Gastrocnemius medialis (tissue), 4 donors: ENCODE data around the gene SMYD5.

ENCODE experiments used
- CTCF ChIP-seq, 5 experiments: fragments of 450-650 bp in 3 of 5; fragments of 200-600 bp in 2 of 5; sonication (generic) in 2 of 5; IDR thresholded peaks in 4 of 5; conservative IDR thresholded peaks in 1 of 5; 1 replicate in 4 of 5; 2 replicates in 1 of 5; pipeline ENCODE4 v1.5.1; 2016 to 2019; ENCODE audit warnings: antibody characterized with exemption in 5 of 5, mild to moderate bottlenecking in 3 of 5, moderate library complexity in 3 of 5
- POLR2A ChIP-seq, 2 donors: fragments of 450-650 bp; IDR thresholded peaks; one replicate each; pipeline ENCODE4 v1.6.1; 2017; ENCODE audit warnings: antibody characterized with exemption in 2 of 2, mild to moderate bottlenecking in 2 of 2, moderate library complexity in 2 of 2

- no peak for TF ChIP-seq CTCF (IDR thresholded peaks at IDR 0.05 in 4 of 5, conservative IDR thresholded peaks at IDR 0.05 in 1 of 5)
- no peak for TF ChIP-seq POLR2A (IDR thresholded peaks at IDR 0.05)
Observed at GRCh38 chr2:73212098-73212447, 2.0 kb upstream of the SMYD5 start.
